ENCODE results near the gene KLRF1. TPM values are rescaled to one million over a fixed set of nuclear protein-coding genes. Genes with fewer than 3 reads are reported as not detected.

KLRF1 gene
- 0.04 TPM for polyA plus RNA-seq (2013, experiment 1 of 2)
- not detected for polyA plus RNA-seq (2013, experiment 2 of 2)

- Histone ChIP-seq H2AK5ac (ENCODE audit: low read length) (no peak within 1 kb of the TSS), H3K27me3 (ENCODE audit: insufficient read depth, low read length, poor library complexity) (no peaks in the 10 kb centered on the region), H2BK120ac (ENCODE audit: low read depth, low read length) (no peak within 1 kb of the TSS), H3K4me1 (ENCODE audit: control insufficient read depth, low read depth, low read length) (no peaks in the 10 kb centered on the region), H3K23ac (ENCODE audit: low read length) (no peak within 1 kb of the TSS), H3K9ac (ENCODE audit: low read length) (no peak within 1 kb of the TSS), H3K79me2 (ENCODE audit: control insufficient read depth, insufficient read depth, low read length) (no peaks in the 10 kb centered on the region), H4K8ac (ENCODE audit: low read depth, low read length) (no peak within 1 kb of the TSS), H3K56ac (ENCODE audit: low read length) (no peak within 1 kb of the TSS), H2BK5ac (ENCODE audit: low read length) (no peak within 1 kb of the TSS), H2BK15ac (replicated peaks; ENCODE audit: low read depth) (no peak within 1 kb of the TSS), H3K4me2 (ENCODE audit: low read length) (no peak within 1 kb of the TSS), H4K5ac (ENCODE audit: low read length) (no peak within 1 kb of the TSS), H3K18ac (ENCODE audit: low read length) (no peak within 1 kb of the TSS), H3K79me1 (ENCODE audit: low read length) (no peaks in the 10 kb centered on the region), H3K27ac (ENCODE audit: low read depth, low read length) (no peak within 1 kb of the TSS), H3K4ac (ENCODE audit: low read depth, low read length) (no peak within 1 kb of the TSS), H3K36me3 (ENCODE audit: control insufficient read depth, insufficient read depth, low read length) (no peaks in the 10 kb centered on the region), H3K4me3 (ENCODE audit: low read length) (no peak within 1 kb of the TSS)
- 100% methylated on average over 1 of the region's 3 CpGs for WGBS (ENCODE audit: extremely low coverage, insufficient coverage, low lambda C conversion rate)
- no peak for DNase-seq
These were observed at the start of gene KLRF1 for GRCh38 chr12:9827209-9827888. TSS of gene KLRF1 (plus strand) at chr12:9827481. CDS start at chr12:9827545, 64 bp downstream.

GRCh38 chr12:9779209-9779608, 48.1 kb upstream of the KLRF1 start:
- Histone ChIP-seq H4K8ac (ENCODE audit: low read depth, low read length) (no peak overlapping the region), H3K79me1 (ENCODE audit: low read length) (no peaks in the 10 kb centered on the region), H2BK15ac (replicated peaks; ENCODE audit: low read depth) (no peak overlapping the region), H3K4me3 (ENCODE audit: low read length) (no peak overlapping the region), H3K79me2 (ENCODE audit: control insufficient read depth, insufficient read depth, low read length) (no peaks in the 10 kb centered on the region), H3K23ac (ENCODE audit: low read length) (no peak overlapping the region), H3K56ac (ENCODE audit: low read length) (no peak overlapping the region), H3K4me2 (ENCODE audit: low read length) (no peak overlapping the region), H3K9ac (ENCODE audit: low read length) (no peak overlapping the region), H3K27ac (ENCODE audit: low read depth, low read length) (no peak overlapping the region), H3K36me3 (ENCODE audit: control insufficient read depth, insufficient read depth, low read length) (no peaks in the 10 kb centered on the region), H3K4me1 (ENCODE audit: control insufficient read depth, low read depth, low read length) (no peaks in the 10 kb centered on the region), H3K18ac (ENCODE audit: low read length) (no peak overlapping the region), H2BK5ac (ENCODE audit: low read length) (no peak overlapping the region), H2BK120ac (ENCODE audit: low read depth, low read length) (no peak overlapping the region), H3K27me3 (ENCODE audit: insufficient read depth, low read length, poor library complexity) (no peaks in the 10 kb centered on the region), H4K5ac (ENCODE audit: low read length) (no peak overlapping the region), H2AK5ac (ENCODE audit: low read length) (no peak overlapping the region), H3K4ac (ENCODE audit: low read depth, low read length) (no peak overlapping the region)
- no peak for DNase-seq
- no CpG with 5 or more reads among the region's 4 CpGs for WGBS (ENCODE audit: extremely low coverage, insufficient coverage, low lambda C conversion rate)

- H3K9ac ChIP-seq (ENCODE audit: low read length): no peak overlapping the region
- H2AK5ac ChIP-seq (ENCODE audit: low read length): no peak overlapping the region
- H3K56ac ChIP-seq (ENCODE audit: low read length): no peak overlapping the region
- no CpG with 5 or more reads among the region's 2 CpGs for WGBS (ENCODE audit: extremely low coverage, insufficient coverage, low lambda C conversion rate)
- H3K4ac ChIP-seq (ENCODE audit: low read depth, low read length): no peak overlapping the region
- H3K27me3 ChIP-seq (ENCODE audit: insufficient read depth, low read length, poor library complexity): no peaks in the 10 kb centered on the region
- H3K36me3 ChIP-seq (ENCODE audit: control insufficient read depth, insufficient read depth, low read length): no peaks in the 10 kb centered on the region
- no peak overlapping the region for H4K5ac ChIP-seq (ENCODE audit: low read length)
- no peak overlapping the region for H3K18ac ChIP-seq (ENCODE audit: low read length)
- H2BK120ac ChIP-seq (ENCODE audit: low read depth, low read length): no peak overlapping the region
- DNase-seq: no peak
- H2BK15ac ChIP-seq (replicated peaks; ENCODE audit: low read depth): no peak overlapping the region
- no peak overlapping the region for H3K4me2 ChIP-seq (ENCODE audit: low read length)
- H3K4me1 ChIP-seq (ENCODE audit: control insufficient read depth, low read depth, low read length): no peaks in the 10 kb centered on the region
- no peak overlapping the region for H3K4me3 ChIP-seq (ENCODE audit: low read length)
- no peak overlapping the region for H3K23ac ChIP-seq (ENCODE audit: low read length)
- H3K27ac ChIP-seq (ENCODE audit: low read depth, low read length): no peak overlapping the region
- no peak overlapping the region for H4K8ac ChIP-seq (ENCODE audit: low read depth, low read length)
- no peak overlapping the region for H2BK5ac ChIP-seq (ENCODE audit: low read length)
- no peaks in the 10 kb centered on the region for H3K79me1 ChIP-seq (ENCODE audit: low read length)
- no peaks in the 10 kb centered on the region for H3K79me2 ChIP-seq (ENCODE audit: control insufficient read depth, insufficient read depth, low read length)
These were observed 45.9 kb upstream of the KLRF1 start for GRCh38 chr12:9781360-9781759.

GRCh38 chr12:9782547-9783382, 44.5 kb upstream of the KLRF1 start:
- no peak overlapping the region for H2BK15ac ChIP-seq (replicated peaks; ENCODE audit: low read depth)
- H3K27me3 ChIP-seq (ENCODE audit: insufficient read depth, low read length, poor library complexity): no peaks in the 10 kb centered on the region
- H3K27ac ChIP-seq (ENCODE audit: low read depth, low read length): no peak overlapping the region
- no peaks in the 10 kb centered on the region for H3K4me1 ChIP-seq (ENCODE audit: control insufficient read depth, low read depth, low read length)
- no peak overlapping the region for H3K4me2 ChIP-seq (ENCODE audit: low read length)
- H2BK5ac ChIP-seq (ENCODE audit: low read length): no peak overlapping the region
- H2BK120ac ChIP-seq (ENCODE audit: low read depth, low read length): no peak overlapping the region
- no peak overlapping the region for H3K4ac ChIP-seq (ENCODE audit: low read depth, low read length)
- no peak overlapping the region for H3K23ac ChIP-seq (ENCODE audit: low read length)
- H2AK5ac ChIP-seq (ENCODE audit: low read length): no peak overlapping the region
- no CpG with 5 or more reads among the region's 7 CpGs for WGBS (ENCODE audit: extremely low coverage, insufficient coverage, low lambda C conversion rate)
- H3K56ac ChIP-seq (ENCODE audit: low read length): no peak overlapping the region
- no peak overlapping the region for H4K5ac ChIP-seq (ENCODE audit: low read length)
- H3K4me3 ChIP-seq (ENCODE audit: low read length): no peak overlapping the region
- no peaks in the 10 kb centered on the region for H3K36me3 ChIP-seq (ENCODE audit: control insufficient read depth, insufficient read depth, low read length)
- no peak for DNase-seq
- H3K79me2 ChIP-seq (ENCODE audit: control insufficient read depth, insufficient read depth, low read length): no peaks in the 10 kb centered on the region
- H4K8ac ChIP-seq (ENCODE audit: low read depth, low read length): no peak overlapping the region
- no peak overlapping the region for H3K9ac ChIP-seq (ENCODE audit: low read length)
- H3K79me1 ChIP-seq (ENCODE audit: low read length): no peaks in the 10 kb centered on the region
- no peak overlapping the region for H3K18ac ChIP-seq (ENCODE audit: low read length)

- Histone ChIP-seq H4K8ac (ENCODE audit: low read depth, low read length) (no peak overlapping the region), H3K23ac (ENCODE audit: low read length) (no peak overlapping the region), H3K36me3 (ENCODE audit: control insufficient read depth, insufficient read depth, low read length) (no peaks in the 10 kb centered on the region), H3K56ac (ENCODE audit: low read length) (no peak overlapping the region), H3K4ac (ENCODE audit: low read depth, low read length) (no peak overlapping the region), H3K4me1 (ENCODE audit: control insufficient read depth, low read depth, low read length) (no peaks in the 10 kb centered on the region), H3K4me2 (ENCODE audit: low read length) (no peak overlapping the region), H3K79me1 (ENCODE audit: low read length) (no peaks in the 10 kb centered on the region), H3K18ac (ENCODE audit: low read length) (no peak overlapping the region), H2BK120ac (ENCODE audit: low read depth, low read length) (no peak overlapping the region), H3K27me3 (ENCODE audit: insufficient read depth, low read length, poor library complexity) (no peaks in the 10 kb centered on the region), H3K9ac (ENCODE audit: low read length) (no peak overlapping the region), H2BK5ac (ENCODE audit: low read length) (no peak overlapping the region), H3K27ac (ENCODE audit: low read depth, low read length) (no peak overlapping the region), H2BK15ac (replicated peaks; ENCODE audit: low read depth) (no peak overlapping the region), H3K79me2 (ENCODE audit: control insufficient read depth, insufficient read depth, low read length) (no peaks in the 10 kb centered on the region), H3K4me3 (ENCODE audit: low read length) (no peak overlapping the region), H4K5ac (ENCODE audit: low read length) (no peak overlapping the region), H2AK5ac (ENCODE audit: low read length) (no peak overlapping the region)
- no CpG with 5 or more reads among the region's 2 CpGs for WGBS (ENCODE audit: extremely low coverage, insufficient coverage, low lambda C conversion rate)
- DNase-seq: no peak
These were observed 43.0 kb upstream of the KLRF1 start for GRCh38 chr12:9784326-9784725.
